Tongue (tissue), 2 donors: Measurements from ENCODE around the gene BLCAP. TPM values are rescaled to one million over a fixed set of nuclear protein-coding genes. Genes with fewer than 3 reads are reported as not detected.

Experiments used
- DNase-seq: peaks from one replicate; pipeline ENCODE4 v3.0.0-alpha.2; 2015
- total RNA-seq: library from RNA; depleted of rRNA; stranded (reverse); fragments of >200 nt; gene quantifications from one replicate; pipeline ENCODE4 v1.2.3, GENCODE V29; 2014

The BLCAP gene
- total RNA-seq, 1 donor from 2014 or later, result 149 TPM

DNA sequence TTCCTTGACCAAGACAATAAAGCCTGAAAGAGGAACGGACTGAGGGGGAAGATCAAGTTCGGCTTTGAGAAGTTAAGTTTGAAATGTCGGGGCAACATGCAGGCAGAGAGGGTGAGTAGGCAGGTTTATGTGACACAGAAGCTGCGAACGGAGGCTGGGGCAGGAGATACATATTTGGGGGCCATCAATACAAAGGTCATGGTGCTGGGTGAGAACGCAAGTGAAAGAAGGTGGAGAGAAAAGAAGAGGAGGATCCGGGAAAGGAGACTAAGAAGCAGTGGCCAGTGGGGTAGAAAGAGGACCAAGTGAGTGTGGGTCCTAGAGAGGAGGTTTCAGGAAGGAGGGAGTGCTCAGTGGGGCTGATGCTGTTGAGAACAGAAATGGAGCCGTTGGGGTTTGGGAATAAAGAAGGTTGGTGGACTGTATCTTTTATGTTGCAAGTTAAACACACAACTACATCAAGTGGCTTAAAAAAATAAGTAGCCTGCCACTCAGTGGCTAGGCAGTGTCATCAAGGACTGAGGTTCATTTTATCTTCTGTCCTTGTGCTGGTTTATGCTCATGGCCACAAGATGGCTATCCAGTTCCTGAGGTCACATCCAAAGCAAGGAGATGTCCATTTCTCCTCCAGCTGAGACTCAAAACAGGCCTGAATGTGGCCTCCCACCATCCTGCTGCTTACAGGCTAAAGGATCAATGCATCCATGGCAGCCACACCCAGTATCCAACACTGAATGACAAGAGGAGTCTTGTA, 1.7 kb upstream of the BLCAP start:
- no peak for DNase-seq

DNA sequence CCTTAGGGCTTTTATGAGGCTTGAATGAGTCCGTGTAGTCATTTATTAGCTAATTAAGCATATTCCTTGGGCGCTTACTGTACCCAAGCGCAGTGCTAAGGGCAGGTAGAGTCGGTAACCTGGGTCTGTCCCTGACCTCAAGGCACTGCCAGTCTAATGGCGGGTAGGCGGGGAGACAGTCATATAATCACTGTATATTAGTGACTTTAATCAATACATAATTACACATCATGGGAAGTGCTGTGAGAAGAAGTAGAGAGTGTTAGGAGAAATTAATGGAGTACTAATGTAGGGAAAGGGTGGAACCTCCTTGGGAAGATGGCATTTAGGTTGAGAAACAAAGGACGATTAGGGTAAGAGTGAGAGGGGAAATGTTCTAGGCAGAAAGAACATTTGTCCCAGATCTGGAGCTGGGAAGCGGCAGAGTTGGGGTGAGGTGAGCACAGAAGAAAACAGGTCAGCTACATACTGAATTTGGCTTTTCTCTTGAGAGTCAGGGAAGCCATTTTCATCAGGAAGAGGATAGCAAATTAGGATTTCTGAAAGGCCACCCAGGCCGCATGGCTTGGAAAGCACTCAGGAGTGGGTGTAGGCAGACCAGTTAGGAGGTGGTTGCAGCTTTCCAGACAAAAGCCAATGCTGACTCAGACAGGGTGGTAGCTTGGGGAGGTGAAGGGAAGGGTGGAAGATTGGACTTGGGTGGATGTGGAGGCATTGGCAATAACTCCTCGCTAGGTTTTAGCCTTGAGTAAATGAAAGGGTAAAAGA, 954 bp upstream of the BLCAP start:
- DNase-seq, result no peak

DNA sequence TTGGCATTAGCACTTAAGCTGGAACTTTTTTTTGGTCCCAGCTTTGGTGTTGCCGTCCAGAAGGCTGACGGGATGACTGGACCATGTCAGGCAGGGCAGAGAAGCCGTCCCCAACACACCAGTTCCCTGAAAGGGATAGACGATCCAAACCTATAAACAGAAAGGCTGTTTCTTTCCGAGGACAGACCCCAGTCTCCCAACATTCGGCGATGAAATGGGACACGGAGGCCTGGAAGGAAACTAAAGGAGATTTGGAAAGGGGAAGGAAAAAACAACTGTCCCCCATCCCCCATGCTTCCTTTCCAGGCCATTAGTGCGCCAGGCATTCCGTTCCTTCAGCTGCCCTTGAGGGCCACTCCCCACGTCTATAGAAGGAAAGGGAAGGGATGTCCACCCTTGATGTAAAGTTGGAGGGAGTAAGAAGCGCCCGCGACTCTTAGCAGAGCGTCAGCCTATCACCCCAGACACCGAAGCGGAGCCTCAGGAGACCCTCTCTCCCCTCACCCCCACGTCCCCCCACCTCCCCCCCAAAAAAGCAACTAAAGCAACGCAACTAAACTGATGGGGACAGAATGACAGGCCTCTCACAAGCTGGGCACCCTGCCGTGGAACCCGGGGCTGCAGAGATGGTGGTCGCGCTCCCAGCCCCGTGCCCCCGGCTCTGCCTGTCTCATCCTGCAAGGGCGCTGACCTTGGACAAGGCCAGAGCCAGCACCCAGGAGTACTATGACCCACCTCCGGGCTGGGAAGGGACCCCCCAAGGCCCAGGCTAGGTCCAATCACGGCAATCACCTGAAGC, 638 bp downstream of the BLCAP start:
- DNase-seq, result peak; percentile 80

DNA sequence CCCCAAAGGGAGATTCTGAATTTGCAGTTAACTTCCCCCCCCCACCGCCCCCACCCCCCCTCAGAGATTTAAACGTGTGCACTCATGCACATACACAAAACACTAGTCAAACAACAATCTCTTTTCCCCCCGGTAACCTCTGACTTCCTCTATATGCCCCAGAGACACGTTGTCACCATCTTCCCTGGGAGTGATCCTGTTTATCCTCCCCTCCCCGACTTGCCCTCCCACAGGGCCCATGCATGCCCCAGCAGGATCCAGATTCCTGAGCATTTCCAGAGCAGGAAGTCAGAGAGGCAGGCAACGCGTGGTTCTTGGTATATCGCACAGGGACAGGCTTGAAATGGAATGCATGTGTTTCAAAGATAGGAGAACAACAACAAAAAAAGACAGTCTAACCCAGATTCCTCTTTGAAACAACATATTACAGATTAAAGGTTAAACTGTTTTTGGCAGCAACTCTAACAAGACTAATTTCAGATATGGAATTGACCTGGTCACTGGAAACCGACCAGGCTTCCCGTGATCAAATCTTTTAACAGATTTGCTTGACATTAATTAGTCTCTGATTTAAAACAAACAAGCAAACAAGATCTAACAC, 1.3 kb downstream of the BLCAP start:
- peak; percentile 74 for DNase-seq

DNA sequence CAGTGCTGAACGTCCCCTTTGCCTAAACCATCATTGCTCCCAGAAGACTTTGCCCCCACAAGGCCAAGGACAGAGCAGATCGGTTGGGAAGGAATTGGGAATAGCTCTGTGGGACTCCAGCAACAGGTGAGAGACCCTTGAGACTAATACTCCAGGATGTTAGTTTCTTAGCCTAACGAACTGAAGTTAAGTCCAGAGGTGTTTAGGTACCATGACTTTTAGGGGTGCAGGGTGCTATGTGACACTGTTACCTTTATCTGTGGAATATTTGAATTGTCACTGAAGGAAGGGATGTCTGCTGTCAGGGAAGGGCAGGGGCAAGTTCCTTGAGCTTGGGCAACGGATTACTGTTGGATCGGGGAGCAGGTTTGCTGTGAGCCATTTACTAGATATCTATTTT, 1.9 kb downstream of the BLCAP start:
- no peak for DNase-seq

DNA sequence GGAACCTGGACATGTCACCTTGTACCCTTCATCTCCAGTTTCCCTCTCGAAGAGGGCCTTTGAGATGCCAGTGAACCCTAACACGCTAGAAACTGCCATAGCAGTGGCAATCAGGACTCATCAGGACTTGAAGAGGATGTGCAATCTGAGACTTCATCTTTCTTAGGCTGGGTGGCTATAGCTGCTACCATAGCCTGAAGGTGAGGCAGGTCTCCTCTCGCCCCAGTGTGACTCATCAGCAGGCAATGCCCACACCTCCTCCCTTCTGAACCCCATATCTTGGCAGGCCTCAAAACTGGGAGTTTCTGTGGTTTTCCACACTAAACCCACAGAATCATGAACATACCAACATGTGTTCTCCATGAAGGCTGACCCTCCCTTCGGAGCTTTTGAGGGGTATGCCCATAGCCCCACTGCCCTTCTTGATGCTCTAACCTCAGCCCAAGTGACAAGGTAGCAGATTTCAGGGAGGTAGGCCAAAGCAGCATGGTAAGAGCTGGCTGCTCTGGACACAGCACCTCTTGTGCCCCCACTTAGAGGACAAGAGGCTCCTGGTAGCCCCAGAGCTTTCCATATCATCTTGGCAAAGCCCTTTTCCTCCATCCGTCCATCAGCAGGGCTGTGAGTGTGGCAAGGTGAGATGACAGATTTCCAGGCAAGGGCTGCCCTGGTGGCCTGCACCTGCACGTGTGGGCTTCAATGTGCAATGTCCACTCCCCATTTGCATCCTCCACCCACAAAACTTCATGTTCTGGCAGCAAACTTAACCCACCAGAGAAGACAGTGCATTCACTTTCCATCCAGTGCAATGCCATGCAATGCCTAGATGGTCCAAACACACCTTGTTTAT, 2.6 kb downstream of the BLCAP start:
- peak; percentile 41 for DNase-seq

DNA sequence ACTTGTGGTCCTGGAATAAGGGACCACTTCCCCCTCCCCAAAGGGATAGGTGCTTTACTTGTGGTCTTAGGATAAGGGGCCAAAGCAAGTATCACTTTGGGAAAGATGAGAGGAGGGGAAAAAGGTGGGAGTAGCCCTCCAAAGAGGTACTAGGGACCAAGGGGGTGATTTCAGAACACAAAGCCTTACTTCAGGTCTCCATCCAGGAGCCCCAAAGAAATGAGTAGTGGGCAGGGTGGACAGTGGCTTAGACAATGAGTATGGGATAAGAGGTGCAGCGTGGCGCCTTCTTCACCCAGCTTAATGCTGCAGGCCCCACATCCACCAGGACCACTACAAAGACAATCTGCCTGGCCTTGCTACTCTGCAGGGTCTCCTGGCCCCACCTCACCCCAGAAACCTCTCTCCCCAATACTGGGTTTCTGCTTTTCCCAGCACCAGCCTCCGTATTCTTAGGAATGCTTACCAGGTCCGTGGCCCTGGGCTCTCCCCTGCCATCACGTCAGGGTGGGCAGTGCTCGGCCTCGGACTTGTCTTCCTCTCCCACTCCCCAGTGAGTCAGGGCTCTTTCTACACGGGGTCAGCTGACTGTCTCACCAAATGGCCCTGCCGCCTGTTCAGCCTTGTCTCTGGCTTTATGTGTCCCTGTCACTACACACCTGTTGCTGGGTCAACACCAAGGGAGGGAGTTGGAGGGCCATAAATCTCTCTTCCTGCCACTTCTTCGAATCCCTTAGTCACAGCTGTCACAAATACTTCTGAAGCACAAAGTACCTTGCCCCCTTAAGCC, 3.6 kb downstream of the BLCAP start:
- peak; percentile 92 for DNase-seq

DNA sequence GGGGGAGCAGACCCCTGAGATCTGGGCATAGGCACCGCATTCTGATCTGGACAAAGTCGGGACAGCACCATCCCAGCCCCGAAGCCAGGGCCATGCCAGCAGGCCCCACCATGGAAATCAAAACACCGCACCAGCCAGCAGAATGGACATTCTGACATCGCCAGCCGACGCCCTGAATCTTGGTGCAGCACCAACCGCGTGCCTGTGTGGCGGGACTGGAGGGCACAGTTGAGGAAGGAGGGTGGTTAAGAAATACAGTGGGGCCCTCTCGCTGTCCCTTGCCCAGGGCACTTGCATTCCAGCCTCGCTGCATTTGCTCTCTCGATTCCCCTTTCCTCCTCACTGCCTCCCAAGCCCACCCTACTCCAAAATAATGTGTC, 4.7 kb downstream of the BLCAP start:
- DNase-seq, result no peak

DNA sequence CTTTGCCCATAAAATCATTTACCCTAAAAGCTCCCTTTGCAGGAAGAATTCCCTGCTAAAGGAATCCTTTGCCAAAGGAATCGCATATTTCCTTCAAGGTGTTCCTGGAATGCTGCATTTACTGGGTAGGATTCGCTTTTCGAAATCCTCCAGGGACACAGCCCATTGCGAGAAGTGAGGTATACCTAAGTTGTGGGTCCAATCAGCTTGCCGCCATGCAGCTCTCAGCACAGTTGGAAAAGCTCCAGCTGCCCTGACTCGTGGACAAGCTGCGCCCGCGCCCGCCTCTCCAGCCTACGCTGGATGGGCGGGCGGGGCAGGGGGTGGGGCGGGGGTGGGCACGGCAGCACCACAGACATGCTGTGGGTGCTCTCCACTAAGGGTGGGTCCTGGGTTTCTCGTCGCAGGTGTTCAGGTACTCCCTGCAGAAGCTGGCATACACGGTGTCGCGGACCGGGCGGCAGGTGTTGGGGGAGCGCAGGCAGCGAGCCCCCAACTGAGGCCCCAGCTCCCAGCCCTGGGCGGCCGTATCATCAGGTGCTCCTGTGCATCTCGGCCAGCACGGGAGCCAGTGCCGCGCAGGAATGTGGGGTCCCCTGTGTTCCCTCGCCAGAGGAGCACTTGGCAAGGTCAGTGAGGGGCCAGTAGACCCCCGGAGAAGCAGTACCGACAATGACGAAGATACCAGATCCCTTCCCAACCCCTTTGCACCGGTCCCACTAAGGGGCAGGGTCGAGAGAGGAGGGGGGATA, 5.2 kb downstream of the BLCAP start:
- peak; percentile 94 for DNase-seq

DNA sequence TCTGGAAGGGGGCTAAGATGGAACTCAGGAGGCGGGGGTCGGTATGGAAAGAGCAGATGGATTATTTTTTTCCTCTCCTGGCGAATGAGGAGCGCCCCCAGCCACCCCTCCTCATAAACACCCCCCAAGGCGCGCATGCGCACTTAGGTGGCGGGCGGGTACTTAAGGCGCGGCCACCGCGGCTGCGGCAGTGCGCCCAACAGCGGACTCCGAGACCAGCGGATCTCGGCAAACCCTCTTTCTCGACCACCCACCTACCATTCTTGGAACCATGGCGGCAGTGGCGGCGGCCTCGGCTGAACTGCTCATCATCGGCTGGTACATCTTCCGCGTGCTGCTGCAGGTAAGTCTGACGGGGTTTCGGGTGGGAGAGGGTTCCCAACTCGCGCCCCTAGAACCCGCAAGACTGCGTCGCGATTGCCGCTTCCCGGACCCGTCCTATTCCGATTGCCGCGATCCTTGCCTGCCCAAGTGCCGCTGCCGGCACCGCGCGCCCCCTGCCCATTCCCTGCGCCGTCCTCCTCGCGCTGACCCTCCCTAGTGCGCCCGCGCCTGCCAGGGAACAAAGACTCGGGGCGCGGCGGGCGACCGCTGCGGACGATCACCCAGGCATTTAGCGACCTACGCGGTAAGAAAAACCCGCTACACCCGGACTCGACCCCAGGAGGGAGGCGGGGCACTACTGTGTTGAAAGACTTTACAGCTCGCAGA, 6.5 kb downstream of the BLCAP start, which contains the start of gene NNAT:
TSS of gene NNAT (plus strand) at position 190 of the 711 bp plus-strand sequence. CDS start at position 272, 82 bp downstream.
- DNase-seq, result peak; percentile 87

DNA sequence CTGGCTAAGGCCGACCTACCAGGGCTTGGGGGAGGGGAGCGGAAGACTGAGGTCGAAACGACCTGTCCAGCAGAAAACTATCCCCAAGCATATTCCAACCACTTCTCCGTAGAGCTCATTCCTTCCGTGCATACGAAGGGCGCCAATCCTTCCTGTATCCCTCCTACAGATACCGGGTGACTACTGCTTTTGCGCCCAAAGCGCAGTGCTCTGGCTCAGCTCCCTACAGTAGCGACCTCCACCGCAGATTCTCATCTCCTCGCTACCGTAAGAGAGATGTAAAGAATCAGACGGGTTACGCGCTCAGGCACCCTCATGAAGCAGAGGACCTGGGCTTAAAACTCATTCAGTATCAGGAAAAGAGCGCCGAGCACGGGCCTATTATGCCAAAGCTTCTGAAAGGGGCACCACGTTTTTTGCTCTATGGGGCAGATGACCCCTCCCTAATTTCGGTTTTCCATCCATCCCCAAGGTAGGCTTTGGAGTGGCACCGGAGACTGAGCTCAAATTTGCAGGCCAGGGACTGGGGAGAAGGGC, 7.2 kb downstream of the BLCAP start:
- no peak for DNase-seq

DNA sequence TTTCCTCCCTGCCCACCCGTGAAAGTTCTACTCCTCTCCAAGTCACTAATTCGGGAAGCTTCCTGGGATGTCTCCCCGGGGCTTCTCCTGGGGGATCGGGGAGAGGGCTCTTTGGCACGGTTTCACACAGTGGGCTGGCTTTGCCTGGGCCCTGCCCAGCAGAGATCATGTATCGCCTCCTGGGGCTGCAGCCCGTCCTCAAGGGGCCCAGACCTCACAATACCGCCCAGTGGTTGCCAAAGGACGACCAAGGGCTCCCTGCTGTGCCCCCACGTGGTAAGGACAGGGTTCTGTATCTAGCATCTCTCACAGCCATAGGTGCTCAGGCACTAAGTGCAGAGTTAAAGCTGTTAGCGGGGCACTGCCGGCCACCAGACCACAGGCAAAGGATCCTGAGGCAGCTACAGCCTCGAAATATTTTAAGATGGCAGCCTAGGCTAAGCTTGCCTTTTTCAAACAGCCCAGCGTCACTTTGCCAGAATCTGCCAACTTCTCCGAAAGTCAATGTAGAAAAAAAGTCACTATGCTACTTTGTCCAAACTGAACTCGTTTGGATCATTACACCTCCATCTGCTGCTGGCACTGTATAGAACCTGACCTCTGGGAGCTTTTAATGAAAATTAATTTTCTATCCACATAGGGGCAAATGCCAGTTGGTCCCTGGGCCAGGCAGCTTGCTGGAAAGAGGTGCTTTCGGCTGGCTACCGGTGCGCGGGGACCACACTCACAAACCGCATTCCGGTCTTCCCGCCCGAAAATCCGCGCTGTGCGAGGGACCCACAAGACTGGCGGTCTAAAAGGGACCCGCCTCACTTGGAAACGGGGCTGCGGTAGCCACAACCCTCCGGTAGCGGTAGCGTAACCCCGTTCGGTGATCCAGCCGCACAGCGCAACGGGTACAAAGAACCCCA, 7.9 kb downstream of the BLCAP start:
- peak; percentile 74 for DNase-seq

DNA sequence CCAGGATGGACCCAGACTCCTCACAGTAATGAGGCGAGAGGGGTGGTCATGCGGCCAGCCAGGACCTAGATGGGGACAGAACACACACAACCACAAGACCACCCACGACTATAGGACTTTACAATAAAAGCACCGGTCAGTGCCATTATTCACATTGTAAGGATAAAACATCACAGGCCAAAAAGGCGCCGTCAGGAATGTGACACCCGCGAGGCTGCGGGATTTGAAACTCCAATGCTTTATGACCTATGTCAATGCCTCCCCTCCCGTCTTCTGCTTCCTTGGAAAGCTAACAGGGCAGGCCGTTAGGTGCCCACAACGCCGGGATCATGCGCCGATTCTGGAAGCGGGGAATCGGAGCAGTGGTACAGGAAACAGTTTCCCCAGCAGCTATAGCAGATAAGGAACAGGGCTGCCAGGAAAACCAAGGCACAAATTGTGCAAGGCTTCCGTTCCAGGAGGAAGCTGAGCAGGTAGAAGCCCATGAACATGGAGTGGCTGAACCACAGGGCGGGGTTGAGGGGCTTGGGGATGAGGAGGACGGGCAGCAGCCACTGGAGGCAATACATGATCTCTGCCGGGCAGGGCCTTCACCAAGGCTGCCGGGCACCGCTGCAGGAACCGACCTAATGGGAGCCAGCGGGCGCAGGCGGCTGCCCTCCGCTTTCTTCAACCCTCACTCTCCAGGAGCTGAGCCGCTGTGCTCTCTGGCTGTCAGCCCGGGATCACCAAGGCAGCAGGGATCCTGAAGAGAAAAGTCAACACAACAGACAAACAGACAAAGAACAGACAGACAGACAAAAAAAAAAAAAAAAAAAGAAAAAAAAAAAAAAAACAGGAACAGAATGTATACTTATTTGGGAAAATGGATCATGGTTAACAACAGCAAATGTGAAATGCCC, 8.8 kb downstream of the BLCAP start:
- DNase-seq, result peak; percentile 69

DNA sequence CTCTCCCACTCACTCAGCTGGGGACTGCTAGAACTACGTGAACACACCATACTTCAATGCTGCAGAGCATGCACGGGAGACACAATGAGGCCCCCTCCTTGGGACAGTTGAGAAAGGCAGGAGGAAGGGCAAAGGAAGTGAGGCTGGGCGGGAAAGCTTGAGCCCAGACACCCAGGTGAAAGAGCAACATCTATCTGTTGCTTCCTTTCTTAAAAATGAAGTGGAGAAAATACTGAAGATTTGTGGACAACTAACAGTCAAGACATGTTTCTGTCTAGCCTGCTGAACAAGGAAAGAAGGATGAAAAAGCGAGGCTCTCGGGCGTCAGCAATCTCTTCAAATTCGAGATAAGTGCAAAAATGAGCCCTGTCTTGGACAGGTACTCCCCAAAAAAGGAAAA, 9.6 kb downstream of the BLCAP start:
- DNase-seq, result no peak

DNA sequence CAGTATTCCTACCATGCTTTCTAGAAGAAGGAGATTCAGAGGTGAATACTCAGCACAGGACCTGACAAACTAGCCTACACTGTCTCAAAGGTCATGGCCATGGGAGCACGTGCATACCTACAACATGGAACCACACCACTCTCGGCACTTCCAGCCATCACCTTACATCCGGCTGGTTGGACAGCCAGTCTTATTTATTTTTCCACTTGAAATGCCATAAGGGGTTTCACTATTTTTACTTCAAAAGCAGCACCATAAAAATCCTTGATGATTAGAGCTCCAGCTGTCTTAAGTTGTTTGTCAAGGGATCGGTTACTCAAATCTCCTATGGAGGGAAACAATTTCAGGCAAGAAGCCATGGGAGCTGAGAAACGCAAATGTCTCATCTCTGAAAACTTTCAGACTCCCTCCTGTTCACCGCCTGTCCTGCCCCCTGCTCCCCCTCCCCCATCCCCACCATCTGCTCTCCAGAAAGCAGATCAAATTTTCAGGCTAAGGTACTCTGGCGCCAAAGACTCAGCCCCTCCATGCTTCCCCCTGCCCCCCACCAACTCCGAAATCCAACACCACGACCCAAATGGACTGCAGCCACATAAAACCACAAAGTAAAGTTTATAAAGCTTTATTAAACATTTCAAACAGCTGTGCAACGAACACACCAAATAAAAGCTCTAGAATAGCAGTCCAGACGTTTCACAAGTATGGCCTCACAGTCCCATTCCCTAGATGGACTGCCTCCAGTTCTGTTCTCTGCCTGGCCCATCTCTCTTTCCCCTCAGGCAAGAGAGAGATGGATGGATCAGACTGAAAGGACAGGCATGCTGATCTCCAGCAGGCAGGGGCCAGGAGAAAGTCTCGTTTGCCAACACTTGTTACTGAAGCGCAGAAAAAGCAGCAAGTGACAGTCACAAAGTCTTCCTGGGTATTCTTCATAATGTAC, 10.6 kb downstream of the BLCAP start:
- peak; percentile 94 for DNase-seq
